GM12874 (cell line): ENCODE results near the gene PERP.

Experiments
- TF ChIP-seq, protein P1 (sequence below): IDR thresholded peaks from 2 replicates; pipeline ENCODE4 v1.5.1; 2011; ENCODE audit warnings: low read depth, mild to moderate bottlenecking, control low read depth, low read length, moderate library complexity; ENCODE audit not compliant: insufficient read depth

PERP gene

DNA sequence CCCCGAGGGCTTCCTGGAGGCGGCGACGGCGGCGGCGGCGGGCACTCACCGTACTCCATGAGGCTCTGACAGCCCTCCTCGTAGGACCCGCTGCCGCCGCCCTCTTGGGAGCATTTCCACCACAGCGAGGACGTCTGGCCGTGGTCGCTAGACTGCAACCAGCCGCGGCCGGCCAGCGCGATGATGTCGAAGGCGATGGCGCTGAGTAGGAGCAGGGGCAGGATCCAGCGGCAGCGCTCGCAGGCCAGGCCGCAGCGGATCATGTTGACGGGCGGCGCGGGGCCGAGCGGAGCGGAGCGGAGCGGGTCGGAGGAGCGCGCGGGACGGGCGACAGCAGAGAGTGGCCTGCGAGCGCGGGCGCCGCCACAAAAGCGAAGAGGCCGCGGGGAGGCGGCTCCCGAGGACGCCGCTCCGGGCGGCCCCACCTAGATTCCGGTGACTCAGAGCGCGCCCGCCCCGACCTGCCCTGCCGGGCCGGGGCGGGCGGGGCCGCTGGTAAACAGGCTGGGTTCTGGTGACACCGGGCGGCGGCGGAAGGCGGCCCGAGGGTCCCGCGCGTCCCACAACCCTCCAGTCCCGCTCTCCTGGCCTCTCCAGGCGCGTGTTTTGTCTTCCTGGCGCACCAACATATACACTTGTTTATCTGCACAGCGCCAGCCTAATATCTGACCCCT, at the start of gene PERP:
PERP (minus strand) TSS at position 342 of the 674 bp plus-strand sequence; CDS start at position 263, 79 bp downstream.
- TF ChIP-seq, protein P1, sequence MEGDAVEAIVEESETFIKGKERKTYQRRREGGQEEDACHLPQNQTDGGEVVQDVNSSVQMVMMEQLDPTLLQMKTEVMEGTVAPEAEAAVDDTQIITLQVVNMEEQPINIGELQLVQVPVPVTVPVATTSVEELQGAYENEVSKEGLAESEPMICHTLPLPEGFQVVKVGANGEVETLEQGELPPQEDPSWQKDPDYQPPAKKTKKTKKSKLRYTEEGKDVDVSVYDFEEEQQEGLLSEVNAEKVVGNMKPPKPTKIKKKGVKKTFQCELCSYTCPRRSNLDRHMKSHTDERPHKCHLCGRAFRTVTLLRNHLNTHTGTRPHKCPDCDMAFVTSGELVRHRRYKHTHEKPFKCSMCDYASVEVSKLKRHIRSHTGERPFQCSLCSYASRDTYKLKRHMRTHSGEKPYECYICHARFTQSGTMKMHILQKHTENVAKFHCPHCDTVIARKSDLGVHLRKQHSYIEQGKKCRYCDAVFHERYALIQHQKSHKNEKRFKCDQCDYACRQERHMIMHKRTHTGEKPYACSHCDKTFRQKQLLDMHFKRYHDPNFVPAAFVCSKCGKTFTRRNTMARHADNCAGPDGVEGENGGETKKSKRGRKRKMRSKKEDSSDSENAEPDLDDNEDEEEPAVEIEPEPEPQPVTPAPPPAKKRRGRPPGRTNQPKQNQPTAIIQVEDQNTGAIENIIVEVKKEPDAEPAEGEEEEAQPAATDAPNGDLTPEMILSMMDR = no peak

DNA sequence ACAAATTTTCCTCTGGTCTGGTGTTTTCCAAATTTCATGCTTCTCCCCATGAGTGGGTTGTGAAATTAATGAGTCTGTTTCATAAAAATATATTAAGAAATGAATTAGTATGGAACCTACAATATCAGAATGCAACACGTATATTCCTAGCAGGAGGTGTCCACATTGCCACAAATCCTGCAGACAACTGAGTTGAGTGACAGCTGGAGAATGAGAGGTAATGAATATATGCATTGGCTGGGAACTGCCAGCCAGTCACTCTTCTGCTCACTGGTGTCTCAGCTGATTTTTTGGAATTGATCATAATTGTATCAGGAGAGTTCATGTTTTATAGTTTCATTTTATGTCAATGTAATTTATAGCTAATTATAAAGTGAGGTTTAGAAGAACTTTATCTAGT, 48.2 kb upstream of the PERP start:
- TF ChIP-seq, protein P1 = no peak

DNA sequence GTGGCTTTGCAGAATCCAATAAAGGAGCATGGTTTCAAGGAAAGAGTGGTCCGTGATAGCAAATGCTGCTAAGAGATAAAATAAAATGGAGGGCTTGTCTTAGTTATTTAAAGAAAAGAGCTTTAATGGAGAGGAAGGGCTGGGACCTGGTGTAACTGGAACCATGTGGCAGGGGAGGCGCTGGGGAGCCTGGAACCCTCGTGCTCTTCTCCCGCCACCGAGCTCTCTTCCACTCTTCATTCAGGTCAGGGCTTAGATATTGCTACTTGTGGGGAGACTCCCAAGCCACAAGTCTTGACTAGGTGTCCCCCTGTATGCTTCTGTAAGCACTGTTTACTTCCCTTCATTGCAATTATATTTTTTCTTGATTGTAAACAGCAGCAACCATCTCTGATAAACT, 39.3 kb upstream of the PERP start:
- TF ChIP-seq, protein P1 = no peak

DNA sequence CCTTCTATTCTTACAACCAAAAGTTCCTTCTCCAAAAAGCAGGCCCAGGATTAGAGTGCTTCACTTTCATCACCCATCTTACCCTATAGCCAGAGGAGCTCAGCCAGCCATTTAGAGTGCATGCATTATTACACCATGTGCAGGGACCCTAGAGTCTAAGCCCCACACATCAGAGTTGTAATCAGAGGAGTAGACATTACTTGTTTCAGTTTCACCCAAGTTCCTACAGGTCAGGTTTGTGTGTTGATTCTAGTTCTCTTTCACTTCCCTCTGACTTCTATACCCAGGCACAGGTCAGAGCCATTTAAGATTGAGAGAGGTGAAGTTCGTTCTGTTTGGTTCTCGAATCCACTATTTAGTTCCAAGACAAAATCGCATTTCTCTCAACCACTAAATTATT, 38.2 kb upstream of the PERP start:
- TF ChIP-seq, protein P1 = no peak

DNA sequence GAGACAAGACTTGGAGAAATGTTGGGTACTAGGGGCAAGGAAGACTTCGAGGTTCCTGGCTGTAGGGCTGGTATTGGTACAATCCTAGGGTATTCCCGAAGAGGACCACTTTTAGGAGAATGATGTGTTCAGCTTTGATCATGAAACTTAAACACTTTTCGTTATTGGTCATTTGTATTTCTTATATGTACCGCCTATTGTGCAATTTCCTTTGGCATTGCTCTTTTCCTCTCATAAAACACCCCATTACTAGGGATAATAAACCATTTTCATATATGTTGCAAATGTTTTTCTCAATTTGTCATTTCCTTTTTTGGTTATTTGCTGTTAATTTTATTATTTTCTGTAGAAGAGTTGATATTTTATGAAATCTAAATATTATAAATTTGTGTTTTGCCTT, 35.6 kb upstream of the PERP start:
- TF ChIP-seq, protein P1 = no peak

DNA sequence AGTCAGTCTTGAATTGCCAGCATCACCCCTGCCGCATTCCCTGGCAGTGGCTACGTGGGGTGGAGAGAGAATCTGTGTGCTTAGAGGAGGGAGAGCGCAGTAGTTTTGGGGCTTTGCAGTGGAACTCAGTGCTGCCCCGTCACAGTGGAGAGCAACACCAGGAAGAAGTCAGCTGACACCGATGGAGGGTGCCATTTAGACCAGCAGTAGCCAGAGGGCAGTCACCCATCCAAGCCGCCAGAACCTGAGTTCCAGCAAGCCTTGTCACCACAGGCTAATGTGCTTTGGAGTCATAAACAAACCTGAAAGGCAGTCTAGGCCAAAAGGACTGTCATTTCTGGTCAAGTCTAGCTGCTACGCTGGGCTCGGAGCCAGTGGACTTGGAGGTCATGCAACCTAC, 22.0 kb upstream of the PERP start:
- TF ChIP-seq, protein P1 = no peak

DNA sequence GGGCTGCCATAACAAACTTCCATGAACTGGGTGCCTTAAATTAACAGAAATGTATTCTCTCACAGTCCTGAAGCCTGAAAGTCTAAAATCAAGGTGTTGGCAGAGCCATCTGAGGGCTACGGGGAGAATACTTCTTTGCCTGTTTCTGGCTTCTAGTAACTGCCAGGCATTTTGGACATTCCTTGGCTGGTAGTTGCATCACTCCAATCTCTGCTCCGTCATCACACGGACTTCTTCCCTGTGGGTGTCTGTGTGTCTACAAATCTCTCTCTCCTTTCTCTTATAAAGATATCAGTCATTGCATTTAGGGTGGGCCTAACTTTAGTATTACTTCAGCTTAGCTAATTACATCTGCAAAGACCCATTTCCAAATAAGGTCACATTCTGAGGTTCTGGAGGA, 20.9 kb upstream of the PERP start:
- TF ChIP-seq, protein P1 = no peak
